KOPT-K1 (cell line): ENCODE data around the gene PLAU.

Experiments
- H3K27ac ChIP-seq: fragments of 200-600 bp; sonication (generic); 2 replicates; pipeline ENCODE4 v1.5.1; 2016; ENCODE audit warnings: antibody characterized with exemption, mild to moderate bottlenecking, low read depth, low read length; ENCODE audit not compliant: poor library complexity, severe bottlenecking
- H3K36me3 ChIP-seq: fragments of 200-600 bp; sonication (generic); 2 replicates; pipeline ENCODE4 v1.5.1; 2017; ENCODE audit warnings: antibody characterized with exemption, mild to moderate bottlenecking, low read length, moderate library complexity; ENCODE audit not compliant: insufficient read depth
- H3K9me3 ChIP-seq: fragments of 200-600 bp; sonication (generic); 2 replicates; pipeline ENCODE4 v1.5.1; 2017; ENCODE audit warnings: antibody characterized with exemption, low read length, mild to moderate bottlenecking; ENCODE audit not compliant: insufficient read depth, poor library complexity, severe bottlenecking

PLAU gene

GRCh38 chr10:73901261-73901660 is 9.7 kb upstream of the PLAU start:
- H3K36me3 ChIP-seq = no peaks in the 10 kb centered on the region
- no peak overlapping the region for H3K27ac ChIP-seq
- no peaks in the 10 kb centered on the region for H3K9me3 ChIP-seq

GRCh38 chr10:73902351-73902750 is 8.6 kb upstream of the PLAU start:
- Histone ChIP-seq H3K9me3 (no peaks in the 10 kb centered on the region), H3K36me3 (no peaks in the 10 kb centered on the region)

GRCh38 chr10:73905256-73906020 is 5.5 kb upstream of the PLAU start:
- no peaks in the 10 kb centered on the region for H3K9me3 ChIP-seq
- no peak overlapping the region for H3K27ac ChIP-seq
- no peaks in the 10 kb centered on the region for H3K36me3 ChIP-seq

More at GRCh38 chr10:73902351-73902750, 8.6 kb upstream of the PLAU start:
- no peak overlapping the region for H3K27ac ChIP-seq

GRCh38 chr10:73906524-73907447 is 4.1 kb upstream of the PLAU start:
- Histone ChIP-seq H3K27ac (no peak overlapping the region), H3K9me3 (no peaks in the 10 kb centered on the region), H3K36me3 (no peaks in the 10 kb centered on the region)

GRCh38 chr10:73907841-73908517 is 3.0 kb upstream of the PLAU start:
- H3K27ac ChIP-seq = no peak overlapping the region
- no peaks in the 10 kb centered on the region for H3K36me3 ChIP-seq
- H3K9me3 ChIP-seq = no peaks in the 10 kb centered on the region

- H3K9me3 ChIP-seq = no peaks in the 10 kb centered on the region
- no peak overlapping the region for H3K27ac ChIP-seq
- H3K36me3 ChIP-seq = no peaks in the 10 kb centered on the region
These were observed 1.9 kb upstream of the PLAU start for GRCh38 chr10:73908853-73909539.

- Histone ChIP-seq H3K9me3 (no peaks in the 10 kb centered on the region), H3K36me3 (no peaks in the 10 kb centered on the region), H3K27ac (no peak overlapping the region)
These were observed 1.3 kb upstream of the PLAU start for GRCh38 chr10:73909540-73910115.

- H3K27ac ChIP-seq = no peak overlapping the region
These were observed 550 bp upstream of the PLAU start for GRCh38 chr10:73910401-73910763.

GRCh38 chr10:73911553-73912004 is 647 bp downstream of the PLAU start:
- Histone ChIP-seq H3K36me3 (no peaks in the 10 kb centered on the region), H3K27ac (no peak overlapping the region), H3K9me3 (no peaks in the 10 kb centered on the region)

More at GRCh38 chr10:73910401-73910763, 550 bp upstream of the PLAU start:
- Histone ChIP-seq H3K9me3 (no peaks in the 10 kb centered on the region), H3K36me3 (no peaks in the 10 kb centered on the region)

- no peaks in the 10 kb centered on the region for H3K36me3 ChIP-seq
- no peaks in the 10 kb centered on the region for H3K9me3 ChIP-seq
- H3K27ac ChIP-seq = no peak overlapping the region
These were observed 3.1 kb downstream of the PLAU start for GRCh38 chr10:73914036-73914435.

- Histone ChIP-seq H3K27ac (no peak overlapping the region), H3K36me3 (no peaks in the 10 kb centered on the region), H3K9me3 (no peaks in the 10 kb centered on the region)
These were observed 4.4 kb downstream of the PLAU start for GRCh38 chr10:73915206-73915851.

- Histone ChIP-seq H3K9me3 (no peaks in the 10 kb centered on the region), H3K27ac (no peak overlapping the region), H3K36me3 (no peaks in the 10 kb centered on the region)
These were observed 6.0 kb downstream of the PLAU start for GRCh38 chr10:73916761-73917470.

GRCh38 chr10:73917566-73918305 is 6.8 kb downstream of the PLAU start:
- Histone ChIP-seq H3K27ac (no peak overlapping the region), H3K36me3 (no peaks in the 10 kb centered on the region), H3K9me3 (no peaks in the 10 kb centered on the region)
